Measurements from ENCODE around the gene USB1.

Gene USB1

DNA sequence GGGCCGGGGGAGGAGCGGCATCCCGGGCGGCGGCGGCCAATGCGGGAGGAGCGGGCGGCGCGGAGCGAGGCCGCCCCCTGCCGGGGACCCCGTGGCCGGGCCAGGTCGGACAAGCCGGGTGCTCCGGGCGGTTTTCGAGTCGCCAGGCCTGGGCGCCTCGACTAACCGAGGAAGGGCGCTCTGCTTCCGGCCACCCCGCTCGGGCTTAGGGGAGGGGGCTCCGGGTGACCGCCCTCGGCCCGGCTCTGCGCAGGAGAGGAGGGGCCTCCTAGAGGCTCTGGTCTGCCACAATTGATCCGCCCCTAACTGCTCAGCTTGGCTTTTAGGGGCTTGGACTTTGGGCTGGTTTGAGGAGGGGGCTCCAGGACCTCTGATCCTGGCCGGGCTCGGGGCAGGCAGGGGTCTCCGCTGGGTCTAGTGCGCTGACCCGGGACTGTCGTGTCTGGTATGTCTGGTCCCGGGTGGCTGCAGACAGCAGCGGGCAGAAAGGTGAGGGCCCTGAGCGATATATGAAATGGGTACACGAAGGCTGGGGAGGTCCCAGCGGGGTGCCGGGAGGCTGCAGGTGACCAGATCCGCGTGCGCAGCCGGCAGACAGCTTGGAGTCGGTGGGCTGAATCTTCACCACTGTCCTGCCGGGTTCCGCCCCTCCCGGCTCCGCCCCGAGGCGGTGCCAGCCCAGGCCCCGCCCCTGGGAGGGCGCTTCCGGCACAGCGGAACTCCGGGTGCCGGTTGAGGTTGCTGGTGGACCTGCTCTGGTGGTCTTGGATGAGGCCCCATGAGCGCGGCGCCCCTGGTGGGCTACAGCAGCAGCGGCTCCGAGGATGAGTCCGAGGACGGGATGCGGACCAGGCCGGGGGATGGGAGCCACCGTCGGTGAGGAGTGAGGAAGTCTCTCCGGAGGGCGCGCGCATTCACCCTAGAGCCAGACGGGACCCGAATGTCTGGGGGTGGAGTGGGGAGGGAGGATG, at the start of gene USB1:
TSS of gene USB1 (plus strand) at position 702 of the 971 bp plus-strand sequence. CDS start at position 779, 77 bp downstream.
- peak; percentile 78 for DNase-seq (ENCODE audit: low read depth)

- DNase-seq (ENCODE audit: low read depth) = no peak
These were observed 48.3 kb upstream of the USB1 start for GRCh38 chr16:57952909-57953308.

- DNase-seq (ENCODE audit: low read depth) = no peak
These were observed 47.4 kb upstream of the USB1 start for GRCh38 chr16:57953857-57954256.

DNA sequence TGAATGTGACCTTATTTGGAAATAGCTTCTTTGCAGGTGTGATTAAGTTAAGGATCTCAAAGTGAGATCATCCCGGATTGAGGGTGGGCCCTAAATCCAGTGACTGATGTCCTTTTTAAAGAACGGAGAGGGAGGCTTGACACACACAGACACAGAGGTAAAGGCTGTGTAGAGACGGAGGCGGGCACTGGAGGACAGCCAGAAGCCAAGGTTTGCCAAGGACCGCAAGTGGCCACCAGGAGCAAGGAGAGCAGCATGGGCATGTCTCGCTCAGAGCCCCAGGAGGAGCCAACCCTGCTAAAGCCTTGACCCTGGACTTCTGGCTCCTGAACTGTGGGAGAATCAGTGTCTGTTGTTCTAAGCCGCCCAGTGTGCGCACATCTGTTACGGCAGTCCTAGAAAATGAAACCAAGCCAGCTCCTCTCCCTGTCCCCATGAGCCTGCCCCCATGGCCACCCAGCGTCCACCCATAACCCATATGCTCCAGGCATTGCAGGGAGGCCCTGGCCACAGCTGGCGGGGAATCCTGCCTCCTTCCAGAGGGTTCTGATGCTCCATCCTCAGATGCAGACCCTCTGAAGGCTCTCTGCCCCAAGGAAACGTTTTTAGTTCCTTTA, 45.5 kb upstream of the USB1 start:
- DNase-seq (ENCODE audit: low read depth) = no peak

GRCh38 chr16:57956270-57956808, 44.9 kb upstream of the USB1 start:
- DNase-seq (ENCODE audit: low read depth) = no peak

- no peak for DNase-seq (ENCODE audit: low read depth)
These were observed 44.1 kb upstream of the USB1 start for GRCh38 chr16:57956924-57957672.

GRCh38 chr16:57957673-57958392, 43.4 kb upstream of the USB1 start:
- no peak for DNase-seq (ENCODE audit: low read depth)

- no peak for DNase-seq (ENCODE audit: low read depth)
These were observed 42.7 kb upstream of the USB1 start for GRCh38 chr16:57958544-57958943.

DNA sequence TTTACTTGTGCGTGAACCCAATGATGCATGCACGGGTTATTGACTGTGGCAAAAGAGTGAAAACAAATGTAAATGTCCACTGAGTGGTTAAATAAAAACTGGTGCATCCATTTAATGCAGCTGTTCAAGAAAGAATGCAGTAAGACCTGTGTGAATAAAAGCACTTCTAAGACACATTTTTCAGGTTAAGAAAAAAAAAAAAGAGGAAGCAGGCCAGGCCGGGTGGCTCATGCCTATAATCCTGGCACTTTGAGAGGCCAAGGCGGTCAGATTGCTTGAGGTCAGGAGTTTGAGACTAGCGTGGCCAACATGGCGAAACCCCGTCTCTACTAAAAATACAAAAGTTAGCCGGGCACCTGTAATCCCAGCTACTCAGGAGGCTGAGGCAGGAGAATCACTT, 42.1 kb upstream of the USB1 start:
- DNase-seq (ENCODE audit: low read depth) = no peak

- no peak for DNase-seq (ENCODE audit: low read depth)
These were observed 41.4 kb upstream of the USB1 start for GRCh38 chr16:57959804-57960203.

DNA sequence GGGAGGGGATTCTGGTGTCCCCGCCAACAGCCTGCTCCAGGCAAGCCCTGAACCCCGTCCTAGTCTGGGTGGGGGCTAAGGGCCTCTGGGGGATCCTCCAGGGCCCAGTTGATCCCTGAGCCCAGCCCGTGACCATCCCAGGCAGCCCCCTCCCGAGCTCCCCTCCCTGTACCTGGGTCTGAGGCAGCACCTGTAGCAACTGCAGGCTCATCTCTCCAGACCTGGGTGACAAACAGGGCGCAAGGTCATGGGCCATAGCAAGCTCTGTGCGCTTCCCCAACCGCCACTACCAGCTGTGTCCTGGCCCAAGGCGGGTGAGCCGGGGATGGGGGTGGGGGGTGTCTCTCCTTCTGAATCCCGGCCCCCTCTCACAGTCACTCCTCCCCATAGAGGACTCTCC, 40.9 kb upstream of the USB1 start:
- no peak for DNase-seq (ENCODE audit: low read depth)

DNA sequence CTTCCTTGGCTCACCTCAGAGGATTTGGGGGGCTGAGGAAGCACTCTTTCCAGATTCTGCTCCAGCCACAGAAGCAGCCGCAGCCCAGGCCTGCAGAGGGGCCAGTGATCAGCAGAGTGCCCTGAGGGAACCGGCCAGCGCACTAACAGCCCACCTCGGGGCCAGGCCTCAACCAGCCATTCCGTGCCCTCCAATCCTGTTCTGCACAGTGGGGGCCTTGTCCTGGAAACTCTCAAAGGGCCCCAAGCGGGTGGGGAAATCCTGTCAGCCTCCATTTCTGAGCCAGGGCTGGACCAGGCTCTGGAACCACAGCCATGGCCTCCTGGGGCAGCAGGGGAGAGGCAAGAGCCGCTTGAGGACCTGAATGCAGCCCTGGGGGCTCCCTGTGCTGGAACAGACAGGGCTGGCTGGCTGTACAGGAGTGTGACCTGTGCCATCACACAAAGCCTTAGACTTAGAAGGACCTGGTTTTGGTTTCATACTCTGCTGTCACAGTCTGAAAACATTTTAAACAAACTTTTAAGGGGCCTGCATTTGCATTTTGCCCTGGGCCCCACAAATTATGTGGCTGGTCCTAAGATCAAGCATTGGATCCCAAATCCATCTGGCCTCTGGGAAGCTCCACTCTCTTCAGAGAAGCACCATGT, 40.3 kb upstream of the USB1 start:
- DNase-seq (ENCODE audit: low read depth) = no peak

DNA sequence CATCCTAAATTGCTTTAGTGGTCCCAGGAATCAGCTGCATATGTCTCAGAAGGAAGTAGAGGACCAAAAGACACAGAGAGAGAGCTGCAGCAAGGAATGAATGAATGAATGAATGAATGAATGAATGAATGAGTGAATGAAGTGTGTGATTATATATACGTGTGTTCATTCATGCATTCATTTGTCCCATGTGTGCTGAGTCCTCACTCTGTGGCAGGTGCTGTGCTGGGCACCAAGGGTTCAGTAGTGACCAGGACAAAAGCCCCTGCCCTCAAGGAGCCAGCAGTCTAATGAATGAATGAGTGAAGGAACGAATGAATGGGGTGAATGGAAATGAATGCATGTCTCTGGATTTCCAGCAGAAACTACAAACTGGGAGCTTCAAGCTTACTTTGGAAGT, 39.7 kb upstream of the USB1 start:
- no peak for DNase-seq (ENCODE audit: low read depth)

GRCh38 chr16:57962046-57962445, 39.2 kb upstream of the USB1 start:
- DNase-seq (ENCODE audit: low read depth) = no peak

- no peak for DNase-seq (ENCODE audit: low read depth)
These were observed 38.5 kb upstream of the USB1 start for GRCh38 chr16:57962756-57963155.

- no peak for DNase-seq (ENCODE audit: low read depth)
These were observed 37.0 kb upstream of the USB1 start for GRCh38 chr16:57964157-57964700.

DNA sequence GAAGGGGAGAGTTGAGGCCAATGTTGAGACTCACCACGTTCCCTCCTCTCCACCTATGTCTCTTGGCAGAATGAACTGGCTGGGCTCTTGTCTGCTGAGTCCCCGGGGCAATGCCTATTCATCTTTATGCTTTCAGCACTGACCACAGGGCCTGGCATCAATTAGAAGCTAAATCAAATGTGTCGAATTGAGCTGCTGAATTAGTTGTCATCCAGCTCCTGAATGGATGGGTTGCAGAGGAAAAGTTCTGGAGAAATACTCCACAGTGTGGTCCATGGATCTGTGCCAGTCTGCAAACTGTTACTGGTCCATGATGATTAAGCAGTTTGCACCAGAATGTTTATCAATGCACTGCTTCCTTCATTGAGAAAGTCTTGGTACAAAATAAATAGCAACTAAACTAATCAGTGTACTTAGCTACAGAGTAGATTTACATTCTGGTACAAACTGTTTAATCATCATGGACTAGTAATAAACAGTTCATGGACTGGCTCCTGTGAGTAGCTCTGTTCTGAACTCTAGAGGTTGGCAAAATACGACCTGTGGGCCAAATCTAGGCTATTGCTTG, 34.9 kb upstream of the USB1 start:
- DNase-seq (ENCODE audit: low read depth) = no peak

GRCh38 chr16:57966986-57967385, 34.2 kb upstream of the USB1 start:
- DNase-seq (ENCODE audit: low read depth) = no peak

- DNase-seq (ENCODE audit: low read depth) = no peak
These were observed 33.3 kb upstream of the USB1 start for GRCh38 chr16:57967916-57968315.

GRCh38 chr16:57969451-57970123, 31.6 kb upstream of the USB1 start:
- DNase-seq (ENCODE audit: low read depth) = no peak

Measured in stimulated activated CD8-positive, alpha-beta memory T cell treated with anti-CD3 and anti-CD28 coated beads, Interleukin-15, amount 100 ng/mL, for 24 hours (primary cell).